Activated CD8-positive, alpha-beta memory T cell treated with anti-CD3 and anti-CD28 coated beads for 24 hours (primary cell): ENCODE measurements around the gene RIMBP3C.
"Not testable (repeated sequence)": the region's sequence is repeated elsewhere in the genome, so short reads cannot be mapped to it uniquely, and the experiment has no call there.

Source experiments
- DNase-seq: peaks from one replicate; pipeline ENCODE4 v3.0.0-alpha.2; 2020

RIMBP3C gene

GRCh38 chr22:21551361-21551760, at the start of gene RIMBP3C:
Gene RIMBP3C, minus strand, starts transcription at chr22:21551461. Its CDS starts 485 bp downstream, at chr22:21550976.
- DNase-seq, result not testable (repeated sequence)

- no peak for DNase-seq
Observed at GRCh38 chr22:21599053-21599893, 48.0 kb upstream of the RIMBP3C start.

- no peak for DNase-seq
Observed at GRCh38 chr22:21598302-21598701, 47.0 kb upstream of the RIMBP3C start.

DNA sequence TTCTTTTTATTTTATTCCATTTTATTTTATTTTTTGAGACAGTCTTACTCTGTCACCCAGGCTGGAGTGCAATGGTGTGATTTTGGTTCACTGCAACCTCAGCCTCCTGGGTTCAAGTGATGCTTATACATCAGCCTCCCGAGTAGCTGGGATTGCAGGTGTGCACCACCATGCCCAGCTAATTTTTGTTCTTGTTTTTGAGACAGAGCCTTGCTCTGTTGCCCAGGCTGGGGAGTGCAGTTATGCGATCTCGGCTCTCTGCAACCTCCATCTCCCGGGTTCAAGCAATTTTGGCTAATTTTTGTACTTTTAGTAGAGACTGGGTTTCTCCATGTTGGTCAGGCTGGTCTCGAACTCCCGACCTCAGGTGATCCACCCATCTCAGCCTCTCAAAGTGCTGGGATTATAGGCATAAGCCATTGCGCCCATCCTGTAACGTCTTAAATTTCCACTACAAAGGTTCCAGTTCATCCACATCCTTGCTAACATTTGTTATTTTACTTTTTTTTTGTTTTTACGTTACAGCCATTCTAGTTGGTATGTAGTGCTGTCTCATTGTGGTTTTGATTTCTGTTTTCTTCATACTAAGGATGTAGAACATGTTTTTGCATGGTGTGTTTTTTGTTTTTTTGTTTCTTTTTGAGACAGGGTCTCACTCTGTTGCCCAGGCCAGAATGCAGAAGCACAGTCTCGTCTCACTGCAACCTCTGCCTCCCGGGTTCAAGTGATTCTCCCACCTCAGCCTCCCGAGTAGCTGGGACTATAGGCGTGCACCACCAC, 45.3 kb upstream of the RIMBP3C start:
- DNase-seq, result not testable (repeated sequence)

- DNase-seq, result no peak
Observed at GRCh38 chr22:21594865-21595452, 43.7 kb upstream of the RIMBP3C start.

GRCh38 chr22:21593406-21594232, 42.4 kb upstream of the RIMBP3C start:
- no peak for DNase-seq

DNA sequence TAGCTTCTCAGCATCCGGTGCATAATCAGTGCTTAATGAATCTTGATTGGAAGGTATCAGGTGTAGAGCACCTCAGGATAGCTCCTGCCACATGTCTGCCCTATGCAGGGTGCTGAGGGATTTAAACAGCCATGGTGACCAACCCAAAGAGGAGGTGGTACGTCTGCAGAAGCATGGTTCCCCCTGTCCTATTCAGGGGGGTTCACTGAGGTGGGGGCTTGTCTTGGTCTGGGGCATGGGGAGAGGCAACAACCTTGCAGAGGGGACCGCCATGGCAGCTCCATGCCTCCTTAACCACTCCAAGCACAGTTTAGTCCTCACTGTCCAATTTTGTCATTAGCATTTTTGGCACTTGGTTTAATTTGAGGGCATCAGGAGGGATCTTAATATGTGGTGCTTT, 41.2 kb upstream of the RIMBP3C start:
- DNase-seq, result no peak

GRCh38 chr22:21591695-21592094, 40.4 kb upstream of the RIMBP3C start:
- no peak for DNase-seq

GRCh38 chr22:21590809-21591641, 39.8 kb upstream of the RIMBP3C start:
- DNase-seq, result no peak

- no peak for DNase-seq
Observed at GRCh38 chr22:21589396-21589795, 38.1 kb upstream of the RIMBP3C start.

DNA sequence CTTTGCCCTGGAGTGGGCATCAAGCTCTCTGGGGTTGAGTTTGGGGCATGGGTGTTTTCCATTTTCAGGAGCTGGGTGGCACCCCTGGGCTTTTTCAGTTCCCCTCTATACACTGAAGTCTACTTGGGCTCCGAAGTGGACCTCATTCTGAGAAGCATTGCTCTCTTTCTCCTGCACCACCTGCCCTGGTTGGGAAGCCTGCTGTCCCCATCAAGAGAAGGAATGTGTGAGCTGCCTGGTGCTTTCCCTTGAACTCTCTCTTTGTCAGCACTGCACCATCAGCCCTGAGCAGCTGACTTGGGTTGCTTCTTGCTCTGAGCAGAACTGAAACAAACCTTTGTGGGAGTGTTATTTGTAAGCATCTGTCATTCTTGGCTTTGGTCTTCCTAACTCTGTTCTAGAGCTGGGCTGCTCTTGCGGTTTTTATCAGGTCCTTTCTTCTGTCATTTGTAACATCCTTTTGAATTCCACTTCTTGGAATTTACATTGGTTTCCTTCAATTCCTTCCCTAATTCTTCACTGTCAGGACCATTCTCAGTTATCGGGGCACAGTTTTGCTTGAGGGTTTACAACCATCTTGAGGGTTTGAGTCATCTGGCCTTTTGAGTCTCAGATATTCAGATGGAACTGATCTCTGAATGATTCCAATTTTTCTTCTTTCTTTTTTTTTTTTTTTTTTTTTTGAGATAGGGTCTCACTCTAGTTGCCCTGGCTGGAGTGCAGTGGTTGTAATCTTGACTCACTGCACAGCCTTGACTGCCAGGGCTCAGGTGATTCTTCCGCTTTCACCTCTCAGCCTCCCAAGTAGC, 36.7 kb upstream of the RIMBP3C start:
- DNase-seq, result peak; percentile 70

- no peak for DNase-seq
Observed at GRCh38 chr22:21585389-21585788, 34.1 kb upstream of the RIMBP3C start.

DNA sequence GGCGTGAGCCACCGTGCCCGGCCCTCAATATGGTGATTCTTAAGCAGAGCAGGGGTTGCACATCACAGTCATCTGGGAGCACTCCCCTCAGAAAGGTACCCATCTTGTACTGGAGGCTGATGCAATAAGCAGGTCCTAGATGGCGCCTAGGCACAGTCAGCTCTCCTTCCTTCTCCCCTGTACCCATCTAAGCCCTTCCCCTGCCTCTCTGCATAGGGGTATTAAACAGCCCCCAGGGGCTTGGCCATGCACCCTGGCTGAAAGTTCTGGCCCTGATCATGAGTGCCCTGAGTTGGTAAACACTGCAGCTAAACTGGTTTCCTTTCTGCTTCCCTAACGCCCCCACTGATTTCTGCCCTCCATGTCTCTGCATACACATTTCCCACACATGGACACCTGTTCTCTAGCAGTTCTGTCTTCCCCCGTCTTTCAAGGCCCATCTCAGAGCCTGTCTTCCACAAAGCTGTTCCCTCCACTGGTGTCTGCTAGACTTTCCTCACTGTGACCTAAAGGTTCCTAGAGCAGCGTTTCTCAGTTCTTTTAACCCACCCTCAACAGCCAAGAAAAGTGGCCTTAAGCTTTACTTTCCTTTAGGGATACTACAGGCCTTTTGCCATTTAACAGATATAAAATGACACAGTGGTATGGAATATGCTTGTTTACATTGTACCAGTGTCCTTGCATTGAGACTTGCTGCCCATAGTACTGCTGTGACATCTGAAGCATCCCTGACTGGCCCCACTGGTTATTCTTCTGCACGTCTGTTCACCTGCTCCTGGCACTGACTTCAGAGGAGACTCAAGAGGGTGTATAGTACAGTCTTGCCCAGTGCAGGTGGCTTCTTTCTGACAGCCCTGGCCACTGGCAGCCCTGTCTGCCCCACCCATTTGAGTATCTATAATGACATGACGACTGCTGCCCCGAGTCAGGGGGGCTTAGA, 31.8 kb upstream of the RIMBP3C start:
- no peak for DNase-seq

- DNase-seq, result not testable (repeated sequence)
Observed at GRCh38 chr22:21581009-21581713, 29.9 kb upstream of the RIMBP3C start.

DNA sequence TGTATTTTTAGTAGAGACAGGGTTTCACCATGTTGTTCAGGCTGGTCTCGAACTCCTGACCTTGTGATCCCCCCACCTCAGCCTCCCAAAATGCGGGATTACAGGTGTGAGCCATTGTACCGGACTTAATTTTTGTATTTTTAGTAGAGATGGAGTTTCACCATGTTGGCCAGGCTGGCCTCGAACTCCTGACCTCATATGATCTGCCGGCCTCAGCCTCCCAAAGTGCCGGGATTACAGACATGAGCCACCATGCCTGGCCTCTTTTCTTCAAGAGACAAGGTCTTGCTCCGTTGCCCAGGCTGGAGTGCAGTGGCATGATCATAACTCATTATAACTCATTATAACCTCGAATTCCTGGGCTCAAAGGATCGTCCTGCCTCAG, 29.4 kb upstream of the RIMBP3C start:
- DNase-seq, result not testable (repeated sequence)

GRCh38 chr22:21579474-21579851, 28.2 kb upstream of the RIMBP3C start:
- no peak for DNase-seq

DNA sequence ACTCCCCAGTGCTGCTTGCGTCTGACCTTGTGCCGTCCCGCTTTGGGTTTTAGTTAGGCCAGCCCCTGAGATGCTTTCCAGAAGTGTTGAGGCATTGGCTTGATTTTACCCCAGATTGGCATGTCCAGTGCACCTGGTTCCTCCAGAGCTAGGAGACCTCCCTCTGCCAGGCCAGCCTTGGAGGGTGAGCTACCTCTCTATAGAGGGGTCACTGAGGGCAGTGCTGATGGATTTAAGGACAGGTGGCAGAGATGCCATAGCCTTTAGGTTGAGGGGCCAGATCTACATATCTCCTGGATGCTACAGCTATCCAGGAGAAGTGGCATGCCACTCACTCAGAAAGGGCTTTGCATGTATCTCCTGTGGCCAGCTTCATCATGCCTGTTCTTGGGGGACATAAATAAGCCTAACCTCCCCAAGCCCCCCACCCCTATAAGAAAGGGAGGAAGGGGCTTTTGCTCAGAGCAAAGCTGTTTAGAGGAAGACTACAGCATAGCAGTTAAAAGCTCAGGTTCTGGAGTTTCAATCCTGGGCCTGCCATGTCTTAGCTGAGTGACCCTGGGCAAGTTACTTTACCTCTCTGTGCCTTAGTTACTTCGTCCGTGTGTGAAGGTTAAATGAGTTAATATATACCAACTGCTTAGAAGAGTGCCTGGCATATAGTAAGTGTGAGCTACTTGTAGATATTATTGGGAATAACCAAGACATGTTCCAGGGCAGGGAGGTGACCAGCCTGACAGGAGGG, 22.7 kb upstream of the RIMBP3C start:
- no peak for DNase-seq

- no peak for DNase-seq
Observed at GRCh38 chr22:21573293-21573734, 22.1 kb upstream of the RIMBP3C start.
